B cell (primary cell): ENCODE measurements around the gene LRRC73. TPM values are rescaled to one million over a fixed set of nuclear protein-coding genes. Genes with fewer than 3 reads are reported as not detected.

Experiments
- ATAC-seq: fragments of 200-7000 bp; cut with Tn5 transposase; one replicate; pipeline ENCODE4 v1.10.0; 2021; ENCODE audit warnings: low read depth, mild to moderate bottlenecking, moderate number of reproducible peaks, moderate library complexity
- CTCF ChIA-PET: fragments of 350-600 bp; sonication (Branson Sonifier 250); formaldehyde crosslinking; loops from one replicate; lab custom pipeline; 2021; ENCODE audit warnings: antibody characterized with exemption, inconsistent platforms; lab: Charles Lee
- POLR2A ChIA-PET: fragments of 350-600 bp; sonication (Branson Sonifier 250); formaldehyde crosslinking; loops from one replicate; lab custom pipeline; 2021; ENCODE audit warnings: antibody characterized with exemption; lab: Charles Lee
- DNase-seq: peaks from one replicate; pipeline ENCODE4 v3.0.0; 2013
- H2AFZ ChIP-seq: 2 replicates; pipeline ENCODE4 v1.6.1; 2012; ENCODE audit warnings: mild to moderate bottlenecking, low read depth, low read length; ENCODE audit not compliant: insufficient read depth, poor library complexity, severe bottlenecking
- H3K27ac ChIP-seq, 2 donors: 1 replicate in 1 of 2; 2 replicates in 1 of 2; pipeline ENCODE4 v1.5.1; 2012 to 2013; ENCODE audit warnings: low read length in 2 of 2, mild to moderate bottlenecking in 2 of 2, moderate library complexity in 1 of 2
- H3K27me3 ChIP-seq, 4 experiments: fragments of 200-600 bp in 1 of 4; sonication (generic) in 1 of 4; replicated peaks in 1 of 4; 1 replicate in 2 of 4; 2 replicates in 2 of 4; pipeline versions ENCODE4 v1.6.1 to v1.7.0; 2013 to 2016; ENCODE audit warnings: low read length in 3 of 4, mild to moderate bottlenecking in 2 of 4, mixed read lengths in 1 of 4, moderate library complexity in 1 of 4; ENCODE audit not compliant: insufficient read depth in 4 of 4, control insufficient read depth in 3 of 4; ENCODE audit errors: control extremely low read depth in 1 of 4
- H3K36me3 ChIP-seq, 2 experiments: replicated peaks in 1 of 2; 1 replicate in 1 of 2; 2 replicates in 1 of 2; pipeline versions ENCODE4 v1.6.1 to v1.7.1; 2013; ENCODE audit warnings: low read length in 1 of 2; ENCODE audit not compliant: insufficient read depth in 2 of 2, control insufficient read depth in 1 of 2; ENCODE audit errors: control extremely low read depth in 1 of 2, extremely low read depth in 1 of 2
- H3K4me1 ChIP-seq, 2 donors: fragments of 200-600 bp in 1 of 2; sonication (generic) in 1 of 2; 1 replicate in 1 of 2; 2 replicates in 1 of 2; pipeline versions ENCODE4 v1.5.1 to v1.6.1; 2013 to 2017; ENCODE audit warnings: low read length in 2 of 2; ENCODE audit not compliant: control insufficient read depth in 2 of 2, insufficient read depth in 2 of 2
- H3K4me2 ChIP-seq: replicated peaks from 2 replicates; pipeline ENCODE3; 2012; ENCODE audit warnings: mild to moderate bottlenecking, low read depth, low read length; ENCODE audit not compliant: poor library complexity, severe bottlenecking
- H3K4me3 ChIP-seq, 5 experiments: fragments of 200-600 bp in 1 of 5; sonication (generic) in 1 of 5; 1 replicate in 3 of 5; 2 replicates in 2 of 5; pipeline versions ENCODE4 v1.5.1 to v1.7.0; 2011 to 2016; ENCODE audit warnings: low read length in 4 of 5, mild to moderate bottlenecking in 4 of 5, low read depth in 2 of 5, control low read depth in 1 of 5, moderate library complexity in 1 of 5; ENCODE audit not compliant: insufficient read depth in 1 of 5; ENCODE audit errors: control extremely low read depth in 1 of 5, extremely low read depth in 1 of 5
- H3K79me2 ChIP-seq: fragments of 200-600 bp; sonication (generic); one replicate; pipeline ENCODE4 v1.6.0; 2016; ENCODE audit warnings: low read length; ENCODE audit not compliant: control insufficient read depth, insufficient read depth
- H3K9ac ChIP-seq: fragments of 200-600 bp; sonication (generic); 2 replicates; pipeline ENCODE4 v1.6.1; 2017; ENCODE audit warnings: mild to moderate bottlenecking, low read length, moderate library complexity
- H3K9me3 ChIP-seq, 3 donors: one replicate each; pipeline versions ENCODE4 v1.6.1 to v1.7.1; 2013; ENCODE audit warnings: low read length in 2 of 3; ENCODE audit not compliant: control insufficient read depth in 2 of 3, insufficient read depth in 1 of 3; ENCODE audit errors: control extremely low read depth in 1 of 3
- H4K20me1 ChIP-seq: 2 replicates; pipeline ENCODE4 v1.6.0; 2012; ENCODE audit warnings: mild to moderate bottlenecking, low read length; ENCODE audit not compliant: insufficient read depth, control insufficient read depth, poor library complexity, severe bottlenecking
- H3K27ac Mint-ChIP-seq: one replicate; pipeline ENCODE4 v1.8.0; 2021; ENCODE audit warnings: mixed read lengths
- H3K27me3 Mint-ChIP-seq: one replicate; pipeline ENCODE4 v1.8.0; 2021; ENCODE audit warnings: mixed read lengths
- H3K4me1 Mint-ChIP-seq: one replicate; pipeline ENCODE4 v1.8.0; 2021; ENCODE audit warnings: mixed read lengths
- H3K4me3 Mint-ChIP-seq: one replicate; pipeline ENCODE4 v1.8.0; 2021; ENCODE audit warnings: mixed read lengths
- H3K9me3 Mint-ChIP-seq: one replicate; pipeline ENCODE4 v1.8.0; 2022; ENCODE audit warnings: mixed read lengths; ENCODE audit not compliant: insufficient read depth
- EZH2 ChIP-seq: IDR thresholded peaks from 2 replicates; pipeline ENCODE4 v1.6.1; 2012; ENCODE audit warnings: borderline replicate concordance, low read depth, mild to moderate bottlenecking, moderate library complexity, low read length; ENCODE audit not compliant: insufficient read depth, poor library complexity, severe bottlenecking
- WGBS: methylation state at CpG from one replicate; pipeline ENCODE4 v1.1.5; 2013; ENCODE audit warnings: missing lambda C conversion rate; ENCODE audit not compliant: insufficient coverage; 5-methylcytosine and 5-hydroxymethylcytosine counted together
- intact Hi-C: fragments of 100-400 bp; cut with micrococcal nuclease; formaldehyde crosslinking; loops from one replicate; pipeline ENCODE4 v1.10.0; 2022
- polyA plus RNA-seq: library from polyadenylated mRNA; depleted of rRNA; stranded (reverse); fragments of >200 nt; gene quantifications from 2 replicates; pipeline ENCODE4 v1.2.3, GENCODE V29; 2012
- total RNA-seq, 2 donors: library from RNA; stranded (reverse); fragments of 120-200 nt in 1 of 2; gene quantifications; 1 replicate in 1 of 2; 2 replicates in 1 of 2; pipeline versions ENCODE4 v1.2.3 to v1.2.4, GENCODE V29; 2013 to 2022
- TF ChIP-seq, protein P1 (sequence below): fragments of 200-600 bp; IDR thresholded peaks from one replicate; pipeline ENCODE4 v1.8.0; 2022; ENCODE audit warnings: antibody characterized with exemption, mild to moderate bottlenecking

Gene LRRC73
- total and polyA plus RNA-seq, 2 donors (not counting 1 experiment from before 2014, with no cell fraction given), result 0.06 to 0.99 TPM

DNA sequence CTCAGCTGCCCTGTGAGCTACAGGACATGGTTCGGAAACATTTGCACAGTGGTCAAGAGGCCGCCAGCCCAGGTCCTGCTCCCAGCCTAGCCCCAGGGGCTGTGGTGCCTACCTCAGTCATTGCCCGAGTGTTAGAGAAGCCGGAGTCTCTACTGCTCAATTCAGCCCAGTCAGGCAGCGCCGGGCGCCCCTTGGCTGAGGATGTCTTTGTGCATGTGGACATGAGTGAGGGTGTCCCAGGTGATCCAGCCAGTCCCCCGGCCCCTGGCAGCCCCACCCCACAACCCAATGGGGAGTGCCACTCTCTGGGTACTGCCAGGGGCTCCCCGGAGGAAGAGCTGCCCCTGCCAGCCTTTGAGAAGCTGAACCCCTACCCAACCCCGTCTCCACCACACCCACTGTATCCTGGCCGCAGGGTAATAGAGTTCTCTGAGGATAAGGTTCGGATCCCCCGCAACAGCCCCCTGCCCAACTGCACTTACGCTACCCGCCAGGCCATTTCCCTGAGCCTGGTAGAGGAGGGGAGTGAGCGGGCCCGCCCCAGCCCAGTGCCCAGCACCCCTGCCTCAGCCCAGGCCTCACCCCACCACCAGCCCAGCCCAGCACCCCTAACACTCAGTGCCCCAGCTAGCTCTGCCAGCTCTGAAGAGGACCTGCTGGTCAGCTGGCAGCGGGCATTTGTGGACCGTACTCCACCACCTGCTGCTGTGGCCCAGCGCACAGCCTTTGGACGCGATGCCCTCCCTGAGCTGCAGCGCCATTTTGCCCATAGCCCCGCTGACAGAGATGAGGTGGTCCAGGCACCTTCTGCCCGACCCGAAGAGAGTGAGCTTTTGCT, 5.2 kb downstream of the LRRC73 start:
- peaks cover 19% of the 10 kb centered on the region for H3K4me1 Mint-ChIP-seq
- CTCF ChIA-PET, result interaction anchor here (0.8 to 6.4 kb wide), 11 partner anchors 12 to 276 kb away, joined by 3 to 69 read pairs (median 8); partner anchors contain the start of genes DLK2, DNPH1 and TJAP1
- Histone ChIP-seq H3K27me3 (peaks cover 0 to 20% (median 8%) of the 10 kb centered on the region in 4 experiments), H3K4me3 (no peak overlapping the region), H3K79me2 (no peaks in the 10 kb centered on the region), H3K4me1 (peaks cover 15 to 19% of the 10 kb centered on the region in 2 donors), H3K9ac (no peak overlapping the region), H2AFZ (no peak overlapping the region), H3K9me3 (peaks cover 0 to 3% (median 0%) of the 10 kb centered on the region in 3 donors), H3K27ac (no peak overlapping the region), H3K36me3 (peaks cover 0 to 38% of the 10 kb centered on the region in 2 experiments), H4K20me1 (no peaks in the 10 kb centered on the region), H3K4me2 (no peak overlapping the region)
- no peak for ATAC-seq
- H3K27me3 Mint-ChIP-seq, result peaks cover 10% of the 10 kb centered on the region
- POLR2A ChIA-PET, result no interaction called here
- no peak overlapping the region for H3K27ac Mint-ChIP-seq
- no peak for TF ChIP-seq EZH2
- TF ChIP-seq, protein P1, sequence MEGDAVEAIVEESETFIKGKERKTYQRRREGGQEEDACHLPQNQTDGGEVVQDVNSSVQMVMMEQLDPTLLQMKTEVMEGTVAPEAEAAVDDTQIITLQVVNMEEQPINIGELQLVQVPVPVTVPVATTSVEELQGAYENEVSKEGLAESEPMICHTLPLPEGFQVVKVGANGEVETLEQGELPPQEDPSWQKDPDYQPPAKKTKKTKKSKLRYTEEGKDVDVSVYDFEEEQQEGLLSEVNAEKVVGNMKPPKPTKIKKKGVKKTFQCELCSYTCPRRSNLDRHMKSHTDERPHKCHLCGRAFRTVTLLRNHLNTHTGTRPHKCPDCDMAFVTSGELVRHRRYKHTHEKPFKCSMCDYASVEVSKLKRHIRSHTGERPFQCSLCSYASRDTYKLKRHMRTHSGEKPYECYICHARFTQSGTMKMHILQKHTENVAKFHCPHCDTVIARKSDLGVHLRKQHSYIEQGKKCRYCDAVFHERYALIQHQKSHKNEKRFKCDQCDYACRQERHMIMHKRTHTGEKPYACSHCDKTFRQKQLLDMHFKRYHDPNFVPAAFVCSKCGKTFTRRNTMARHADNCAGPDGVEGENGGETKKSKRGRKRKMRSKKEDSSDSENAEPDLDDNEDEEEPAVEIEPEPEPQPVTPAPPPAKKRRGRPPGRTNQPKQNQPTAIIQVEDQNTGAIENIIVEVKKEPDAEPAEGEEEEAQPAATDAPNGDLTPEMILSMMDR, result no peak
- no peak overlapping the region for H3K4me3 Mint-ChIP-seq
- 100% methylated on average over 14 of the region's 26 CpGs for WGBS
- H3K9me3 Mint-ChIP-seq, result no peaks in the 10 kb centered on the region
- DNase-seq, result no peak
- intact Hi-C loops, result loop anchor here (5.0 kb wide), 3 partner anchors 123 to 603 kb away; no protein-coding TSS in a partner anchor

DNA sequence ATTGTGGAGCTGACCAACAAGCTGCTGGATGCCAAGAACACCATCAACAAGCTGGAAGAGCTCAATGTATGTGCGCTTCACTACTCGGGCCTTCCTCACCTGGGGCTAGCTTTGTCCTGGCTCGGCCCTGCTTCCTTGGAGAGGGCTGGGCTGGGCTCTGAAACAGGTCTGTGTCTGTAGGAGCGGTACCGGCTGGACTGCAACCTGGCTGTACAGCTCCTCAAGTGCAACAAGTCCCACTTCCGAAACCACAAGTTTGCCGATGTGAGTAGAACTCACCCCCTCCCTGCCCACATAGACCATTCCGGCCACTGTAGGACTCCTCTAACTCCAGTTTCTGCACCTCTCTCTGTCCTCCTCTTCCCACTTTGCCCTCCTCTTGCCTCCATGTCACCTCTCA, 6.7 kb downstream of the LRRC73 start:
- Histone ChIP-seq H3K27me3 (peaks cover 0 to 8% (median 2%) of the 10 kb centered on the region in 4 experiments), H3K4me3 (no peak overlapping the region), H3K9ac (no peak overlapping the region), H2AFZ (no peak overlapping the region), H3K79me2 (no peaks in the 10 kb centered on the region), H3K36me3 (peaks cover 0 to 53% of the 10 kb centered on the region in 2 experiments), H3K4me1 (peaks cover 4 to 8% of the 10 kb centered on the region in 2 donors), H3K27ac (no peak overlapping the region), H4K20me1 (no peaks in the 10 kb centered on the region), H3K4me2 (no peak overlapping the region), H3K9me3 (no peaks in the 10 kb centered on the region)
- Mint-ChIP-seq H3K4me3 (no peak overlapping the region), H3K27ac (no peak overlapping the region), H3K9me3 (no peaks in the 10 kb centered on the region), H3K4me1 (peaks cover 10% of the 10 kb centered on the region), H3K27me3 (no peaks in the 10 kb centered on the region)
- TF ChIP-seq EZH2, result no peak
- TF ChIP-seq, protein P1, result no peak
- intact Hi-C loops, result no loop called here
- DNase-seq, result no peak
- ATAC-seq, result no peak
- 96% methylated on average over 8 of the region's 8 CpGs for WGBS
- POLR2A ChIA-PET, result no interaction called here
- CTCF ChIA-PET, result interaction anchor here (1.0 to 6.4 kb wide), 4 partner anchors 10 to 49 kb away, joined by 3 to 69 read pairs (median 24); partner anchors contain the start of gene DLK2
